Kidney epithelial cell (primary cell): Measurements from ENCODE around the gene FSTL4. TPM values are rescaled to one million over a fixed set of nuclear protein-coding genes. Genes with fewer than 3 reads are reported as not detected.

Source experiments
- DNase-seq: peaks from one replicate; pipeline ENCODE4 v3.0.0-alpha.2; 2010; ENCODE audit warnings: low read depth
- H3K27me3 ChIP-seq: 2 replicates; pipeline ENCODE4 v1.6.0; 2011; ENCODE audit warnings: low read length; ENCODE audit not compliant: control insufficient read depth, insufficient read depth
- H3K36me3 ChIP-seq: 2 replicates; pipeline ENCODE4 v1.5.1; 2011; ENCODE audit warnings: low read length; ENCODE audit not compliant: control insufficient read depth, insufficient read depth
- H3K4me3 ChIP-seq: 2 replicates; pipeline ENCODE4 v1.5.1; 2011; ENCODE audit warnings: low read depth, mild to moderate bottlenecking, control low read depth, low read length
- CTCF ChIP-seq: IDR thresholded peaks from 2 replicates; pipeline ENCODE4 v1.5.1; 2011; ENCODE audit warnings: mild to moderate bottlenecking, moderate library complexity, low read length, control low read depth, inconsistent platforms; ENCODE audit not compliant: insufficient read depth, poor library complexity, severe bottlenecking
- total RNA-seq: library from RNA; depleted of rRNA; stranded (reverse); fragments of >200 nt; gene quantifications from 2 replicates; pipeline ENCODE4 v1.2.3, GENCODE V29; 2015

Gene FSTL4
- total RNA-seq, 1 donor from 2014 or later: not detected

GRCh38 chr5:133273661-133274596 is 338.4 kb downstream of the FSTL4 start:
- no peak for DNase-seq
- H3K36me3 ChIP-seq: no peaks in the 10 kb centered on the region
- no peaks in the 10 kb centered on the region for H3K27me3 ChIP-seq
- TF ChIP-seq CTCF: no peak
- no peak overlapping the region for H3K4me3 ChIP-seq

GRCh38 chr5:133272345-133272744 is 340.0 kb downstream of the FSTL4 start:
- DNase-seq: no peak
- TF ChIP-seq CTCF: no peak
- H3K36me3 ChIP-seq: no peaks in the 10 kb centered on the region
- peaks cover 4% of the 10 kb centered on the region for H3K27me3 ChIP-seq
- no peak overlapping the region for H3K4me3 ChIP-seq

- Histone ChIP-seq H3K27me3 (peaks cover 4% of the 10 kb centered on the region), H3K4me3 (no peak overlapping the region), H3K36me3 (no peaks in the 10 kb centered on the region)
- TF ChIP-seq CTCF: no peak
- DNase-seq: no peak
Measured at GRCh38 chr5:133271606-133272005, 340.7 kb downstream of the FSTL4 start.

GRCh38 chr5:133269691-133270090 is 342.6 kb downstream of the FSTL4 start:
- peaks cover 8% of the 10 kb centered on the region for H3K27me3 ChIP-seq
- no peak for DNase-seq
- H3K36me3 ChIP-seq: no peaks in the 10 kb centered on the region
- TF ChIP-seq CTCF: no peak
- H3K4me3 ChIP-seq: no peak overlapping the region

- H3K36me3 ChIP-seq: no peaks in the 10 kb centered on the region
- no peak overlapping the region for H3K4me3 ChIP-seq
- peaks cover 8% of the 10 kb centered on the region for H3K27me3 ChIP-seq
- no peak for TF ChIP-seq CTCF
- DNase-seq: no peak
Measured at GRCh38 chr5:133267601-133268000, 344.7 kb downstream of the FSTL4 start.
